Germinal center (tissue), 1 donor: ENCODE results near the gene TPCN2.
"Not testable (repeated sequence)": the region's sequence is repeated elsewhere in the genome, so short reads cannot be mapped to it uniquely, and the experiment has no call there.

ENCODE experiments used
- DNase-seq: peaks from one replicate; pipeline ENCODE4 v3.0.0; 2012; ENCODE audit warnings: mixed read lengths, low spot score

TPCN2 gene

GRCh38 chr11:69076129-69076791, 27.5 kb downstream of the TPCN2 start:
- no peak for DNase-seq

- not testable (repeated sequence) for DNase-seq
Observed at GRCh38 chr11:69076977-69077376, 28.2 kb downstream of the TPCN2 start.

- no peak for DNase-seq
Observed at GRCh38 chr11:69078508-69078907, 29.8 kb downstream of the TPCN2 start.

- DNase-seq, result no peak
Observed at GRCh38 chr11:69078930-69079605, 30.3 kb downstream of the TPCN2 start.

GRCh38 chr11:69079661-69080256, 31.0 kb downstream of the TPCN2 start:
- no peak for DNase-seq

GRCh38 chr11:69080257-69080995, 31.7 kb downstream of the TPCN2 start:
- no peak for DNase-seq

- no peak for DNase-seq
Observed at GRCh38 chr11:69081180-69081579, 32.4 kb downstream of the TPCN2 start.

GRCh38 chr11:69083531-69084247, 35.0 kb downstream of the TPCN2 start:
- no peak for DNase-seq

GRCh38 chr11:69084371-69084770, 35.6 kb downstream of the TPCN2 start:
- DNase-seq, result no peak

- DNase-seq, result no peak
Observed at GRCh38 chr11:69085490-69086095, 36.9 kb downstream of the TPCN2 start.

- no peak for DNase-seq
Observed at GRCh38 chr11:69086152-69087132, 37.7 kb downstream of the TPCN2 start.

- no peak for DNase-seq
Observed at GRCh38 chr11:69087133-69087524, 38.4 kb downstream of the TPCN2 start.

- DNase-seq, result no peak
Observed at GRCh38 chr11:69087811-69088210, 39.1 kb downstream of the TPCN2 start.

GRCh38 chr11:69088676-69089146, 40.0 kb downstream of the TPCN2 start:
- DNase-seq, result peak; percentile 90

- DNase-seq, result no peak
Observed at GRCh38 chr11:69089258-69089657, 40.5 kb downstream of the TPCN2 start.

- no peak for DNase-seq
Observed at GRCh38 chr11:69091638-69092165, 43.0 kb downstream of the TPCN2 start.

- DNase-seq, result no peak
Observed at GRCh38 chr11:69092263-69092662, 43.5 kb downstream of the TPCN2 start.

- DNase-seq, result no peak
Observed at GRCh38 chr11:69093106-69093505, 44.4 kb downstream of the TPCN2 start.

GRCh38 chr11:69094111-69094914, 45.6 kb downstream of the TPCN2 start:
- no peak for DNase-seq
